ENCODE measurements around the gene PDE4D.

GRCh38 chr5:59132131-59132530, 761.4 kb downstream of the PDE4D start:
- TF ChIP-seq, protein P1, sequence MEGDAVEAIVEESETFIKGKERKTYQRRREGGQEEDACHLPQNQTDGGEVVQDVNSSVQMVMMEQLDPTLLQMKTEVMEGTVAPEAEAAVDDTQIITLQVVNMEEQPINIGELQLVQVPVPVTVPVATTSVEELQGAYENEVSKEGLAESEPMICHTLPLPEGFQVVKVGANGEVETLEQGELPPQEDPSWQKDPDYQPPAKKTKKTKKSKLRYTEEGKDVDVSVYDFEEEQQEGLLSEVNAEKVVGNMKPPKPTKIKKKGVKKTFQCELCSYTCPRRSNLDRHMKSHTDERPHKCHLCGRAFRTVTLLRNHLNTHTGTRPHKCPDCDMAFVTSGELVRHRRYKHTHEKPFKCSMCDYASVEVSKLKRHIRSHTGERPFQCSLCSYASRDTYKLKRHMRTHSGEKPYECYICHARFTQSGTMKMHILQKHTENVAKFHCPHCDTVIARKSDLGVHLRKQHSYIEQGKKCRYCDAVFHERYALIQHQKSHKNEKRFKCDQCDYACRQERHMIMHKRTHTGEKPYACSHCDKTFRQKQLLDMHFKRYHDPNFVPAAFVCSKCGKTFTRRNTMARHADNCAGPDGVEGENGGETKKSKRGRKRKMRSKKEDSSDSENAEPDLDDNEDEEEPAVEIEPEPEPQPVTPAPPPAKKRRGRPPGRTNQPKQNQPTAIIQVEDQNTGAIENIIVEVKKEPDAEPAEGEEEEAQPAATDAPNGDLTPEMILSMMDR (IDR thresholded peaks at IDR 0.05), result no peak
- TF ChIP-seq EZH2 (IDR thresholded peaks at IDR 0.05) (no peak), EZH2phosphoT487 (IDR thresholded peaks at IDR 0.05) (no peak)

Data from neural progenitor cell (in vitro differentiated cells).